Measurements from ENCODE around the gene LMF2.

LMF2 gene

DNA sequence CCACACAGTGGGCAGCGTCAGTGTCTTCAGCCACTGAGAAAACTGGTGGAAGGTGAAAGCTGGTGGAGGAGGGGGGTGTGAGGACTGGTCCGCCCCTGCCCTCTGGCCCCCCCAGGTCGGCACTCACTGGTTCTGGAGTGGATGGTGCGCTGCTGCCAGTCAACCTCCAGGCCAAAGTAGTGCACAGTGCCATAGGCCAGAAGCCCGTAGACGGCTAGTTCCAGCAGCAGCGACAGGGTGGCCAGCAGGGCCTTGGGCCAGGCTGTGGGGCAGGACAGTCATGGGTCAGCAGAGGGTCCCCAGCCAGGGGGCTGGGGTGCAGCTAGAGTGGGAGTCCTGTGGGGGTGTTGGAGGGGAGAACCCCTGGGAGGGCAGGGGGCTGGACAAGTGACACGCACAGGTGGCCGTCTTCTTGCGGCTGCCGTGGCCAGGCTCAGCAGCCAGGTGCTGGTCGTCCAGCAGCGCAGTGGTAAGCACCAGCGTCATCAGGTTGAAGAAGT lies 2.2 kb downstream of the LMF2 start:
- DNase-seq, result no peak

DNA sequence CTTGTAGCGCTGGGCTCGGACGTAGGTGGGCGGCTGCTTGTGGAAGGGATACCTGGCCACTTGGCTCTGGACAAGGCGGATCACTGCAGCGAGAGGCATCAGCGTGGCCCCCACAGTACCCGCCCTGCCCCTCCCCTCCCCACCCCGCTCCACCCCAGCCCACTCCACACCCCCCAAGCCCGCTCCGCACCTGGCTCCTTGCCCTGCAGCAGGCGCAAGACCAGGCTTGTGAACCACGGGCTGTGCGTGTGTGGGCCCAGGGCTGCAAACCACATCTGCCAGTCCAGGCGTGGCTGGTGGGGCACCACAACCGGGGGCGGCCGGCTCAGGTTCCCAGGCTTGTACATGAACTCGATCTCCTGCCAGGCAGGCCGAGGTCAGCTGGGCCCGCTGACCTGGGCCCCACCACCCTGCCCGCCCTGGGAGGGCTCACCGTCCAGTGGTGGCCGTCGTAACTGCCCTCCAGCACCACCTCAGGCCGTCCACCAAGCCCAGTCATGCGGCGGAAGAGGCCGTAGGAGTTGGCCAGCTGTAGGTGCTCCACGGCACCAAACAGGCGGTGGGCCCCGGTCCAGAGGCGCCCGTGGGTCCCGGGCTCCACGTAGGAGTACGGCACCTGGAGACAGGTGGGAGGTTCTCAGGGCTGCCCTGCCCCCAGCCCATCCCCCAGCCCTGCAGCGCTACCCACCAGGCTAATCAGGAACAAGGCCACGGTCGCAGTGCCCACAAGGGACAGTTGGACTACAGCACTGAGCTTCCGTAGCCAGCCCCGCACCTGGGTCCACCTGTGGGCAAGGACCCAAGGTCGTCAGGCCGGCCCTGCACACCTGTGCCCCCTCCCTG lies 2.9 kb downstream of the LMF2 start:
- no peak for DNase-seq

DNA sequence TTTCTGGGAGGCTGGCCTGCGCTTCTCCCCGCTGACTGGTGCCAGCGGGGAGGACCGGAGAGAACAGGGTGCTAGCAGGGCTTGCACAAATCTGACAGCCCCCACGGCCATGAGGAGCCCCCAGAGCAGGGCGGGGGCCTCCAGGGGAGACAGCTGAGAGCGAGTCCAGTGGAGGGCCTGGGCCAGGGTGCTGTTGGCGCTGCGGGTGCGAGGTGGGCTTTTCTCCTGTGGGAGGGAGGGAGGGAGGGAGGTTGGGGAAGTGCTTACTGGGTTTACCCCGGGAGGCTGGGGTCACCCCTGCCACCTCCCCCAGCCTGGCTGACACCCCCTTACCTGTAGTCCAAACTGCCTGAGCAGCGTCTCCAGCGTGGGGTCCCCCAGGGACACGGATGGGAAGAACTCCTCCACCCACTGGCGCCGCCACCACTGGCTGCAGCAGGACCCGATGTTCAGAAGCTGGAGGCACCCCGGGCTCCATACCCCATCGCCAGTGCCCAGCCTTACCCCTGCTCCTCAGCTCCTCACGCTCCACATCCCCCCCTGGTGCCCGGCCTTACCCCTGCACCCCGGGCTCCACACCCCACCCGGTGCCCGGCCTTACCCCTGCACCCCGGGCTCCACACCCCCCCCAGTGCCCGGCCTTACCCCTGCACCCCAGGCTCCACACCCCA lies 3.9 kb downstream of the LMF2 start:
- DNase-seq, result no peak

DNA sequence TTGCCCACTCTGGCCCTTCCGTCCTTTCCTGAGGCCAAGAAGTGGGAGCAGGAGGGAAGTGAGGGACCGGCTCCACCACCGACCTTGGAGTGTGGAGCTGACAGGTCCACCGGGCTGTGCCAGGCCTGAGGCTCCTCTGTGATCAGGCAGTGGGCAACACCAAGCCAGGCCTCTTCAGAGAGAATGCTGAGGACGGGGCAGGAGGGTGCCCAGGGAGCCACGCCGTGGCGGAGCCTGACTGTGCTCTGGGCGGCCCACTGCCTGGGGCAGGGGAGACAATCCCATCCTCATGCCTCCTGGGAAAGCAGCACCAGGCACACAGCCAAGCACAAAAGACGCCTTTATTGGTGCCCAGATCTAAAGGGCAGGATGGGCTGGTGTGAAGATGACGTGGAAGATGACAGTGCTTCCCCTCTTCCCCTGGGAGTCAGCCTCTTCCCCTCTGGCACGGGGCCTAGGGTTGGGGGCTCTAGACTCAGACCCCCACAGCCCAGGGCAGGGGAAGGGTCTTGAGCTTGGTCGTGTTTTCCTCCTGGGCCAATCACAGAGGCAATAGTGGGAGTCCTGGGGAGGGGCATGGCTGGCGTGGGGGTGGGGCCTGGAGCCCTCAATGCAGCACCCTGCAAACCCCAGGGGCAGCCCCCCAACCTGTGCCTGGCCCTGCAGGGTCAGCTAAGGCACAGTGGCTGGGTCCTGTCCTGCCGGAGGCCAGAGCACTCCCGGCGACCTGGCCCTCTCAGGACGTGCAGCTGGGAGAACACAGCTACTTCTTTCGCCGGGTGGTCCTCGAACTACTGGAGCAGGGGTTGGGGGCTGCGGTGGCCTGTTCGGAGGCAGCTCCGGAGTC lies 4.7 kb downstream of the LMF2 start:
- DNase-seq, result no peak

DNA sequence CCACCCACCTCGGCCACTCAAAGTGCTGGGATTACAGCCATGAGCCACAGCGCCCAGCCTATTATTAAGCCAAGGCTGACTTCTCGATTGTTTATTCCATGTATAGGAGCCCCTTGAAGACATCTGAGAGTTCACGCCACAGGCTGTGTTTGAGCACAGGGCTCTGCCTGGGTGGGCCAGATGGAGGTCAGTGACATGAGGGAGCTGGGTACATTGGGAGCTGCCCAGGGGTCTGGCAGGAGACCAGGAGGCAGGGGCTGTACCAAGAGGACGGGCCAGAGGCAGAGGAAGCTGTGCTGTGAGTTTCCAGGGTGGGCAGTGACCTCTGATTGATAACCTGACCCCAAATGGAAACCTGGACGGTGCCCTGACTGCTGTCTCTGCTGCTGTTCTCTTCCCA lies 5.4 kb downstream of the LMF2 start:
- DNase-seq, result no peak

DNA sequence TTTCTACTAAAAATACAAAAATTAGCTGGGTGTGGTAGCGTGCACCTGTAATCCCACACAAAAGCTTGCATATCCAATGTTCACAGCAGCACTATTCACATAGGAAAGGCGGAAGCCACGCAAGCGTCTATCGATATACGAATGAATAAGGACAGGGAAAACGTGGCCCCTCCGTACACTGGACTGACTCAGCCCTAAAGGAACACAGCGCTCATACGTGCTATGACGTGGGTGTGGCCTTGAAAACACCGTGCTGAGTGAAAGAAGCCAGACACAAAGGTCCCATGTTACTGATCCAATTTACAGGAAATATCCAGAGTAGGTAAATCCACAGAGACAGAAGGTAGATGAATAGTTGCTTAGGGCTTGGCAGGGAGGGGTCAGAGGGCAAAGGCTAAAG lies 7.0 kb downstream of the LMF2 start:
- DNase-seq, result no peak

DNA sequence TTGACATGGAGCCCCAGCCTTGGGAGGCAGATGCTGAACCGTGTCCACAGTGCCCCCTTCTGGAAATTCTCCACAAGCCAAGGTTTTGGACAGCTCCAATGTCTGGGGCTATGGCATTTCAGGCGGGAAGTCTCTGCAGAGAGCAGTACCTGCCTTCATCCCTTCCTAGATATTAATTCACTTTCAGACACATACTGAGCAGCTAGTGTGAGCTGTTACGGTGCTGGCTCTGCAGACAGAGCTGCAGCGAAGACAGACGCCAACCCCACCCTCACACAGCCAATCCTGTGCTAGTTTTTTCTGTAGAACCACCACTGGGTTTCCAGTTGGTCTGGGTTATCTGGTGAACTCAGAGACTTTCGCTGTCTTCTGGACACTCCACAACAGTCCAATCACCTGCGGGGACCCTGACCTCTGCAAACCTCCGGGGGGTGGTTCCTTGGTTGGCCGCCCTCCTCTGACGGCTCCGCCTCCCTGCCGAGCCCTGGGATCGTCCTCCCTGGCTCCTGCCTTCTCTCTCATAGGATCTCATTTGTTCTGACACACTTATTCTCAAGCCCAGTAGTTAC lies 9.1 kb downstream of the LMF2 start:
- peak in 37 of 56 donors; percentile 3 to 66 (median 29) for DNase-seq

DNA sequence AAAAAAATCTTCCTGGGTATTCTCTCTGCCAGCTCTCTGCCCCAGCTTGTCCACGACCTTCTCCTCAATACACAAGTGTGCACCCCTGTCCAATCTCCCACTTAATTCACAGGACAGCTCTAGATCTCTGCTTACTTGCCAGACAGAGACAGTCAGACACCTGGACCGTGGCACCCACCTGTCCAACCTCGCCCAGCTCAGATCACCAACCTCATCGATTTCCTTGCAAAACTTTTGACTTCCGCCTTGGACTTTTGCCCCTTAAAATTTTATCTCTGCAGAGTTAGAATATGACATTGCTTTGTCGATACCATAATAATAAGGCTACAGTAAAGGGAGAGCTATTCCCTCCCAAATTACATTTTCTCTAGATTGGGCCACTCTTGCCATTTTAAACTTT lies 10.4 kb downstream of the LMF2 start:
- no peak for DNase-seq

DNA sequence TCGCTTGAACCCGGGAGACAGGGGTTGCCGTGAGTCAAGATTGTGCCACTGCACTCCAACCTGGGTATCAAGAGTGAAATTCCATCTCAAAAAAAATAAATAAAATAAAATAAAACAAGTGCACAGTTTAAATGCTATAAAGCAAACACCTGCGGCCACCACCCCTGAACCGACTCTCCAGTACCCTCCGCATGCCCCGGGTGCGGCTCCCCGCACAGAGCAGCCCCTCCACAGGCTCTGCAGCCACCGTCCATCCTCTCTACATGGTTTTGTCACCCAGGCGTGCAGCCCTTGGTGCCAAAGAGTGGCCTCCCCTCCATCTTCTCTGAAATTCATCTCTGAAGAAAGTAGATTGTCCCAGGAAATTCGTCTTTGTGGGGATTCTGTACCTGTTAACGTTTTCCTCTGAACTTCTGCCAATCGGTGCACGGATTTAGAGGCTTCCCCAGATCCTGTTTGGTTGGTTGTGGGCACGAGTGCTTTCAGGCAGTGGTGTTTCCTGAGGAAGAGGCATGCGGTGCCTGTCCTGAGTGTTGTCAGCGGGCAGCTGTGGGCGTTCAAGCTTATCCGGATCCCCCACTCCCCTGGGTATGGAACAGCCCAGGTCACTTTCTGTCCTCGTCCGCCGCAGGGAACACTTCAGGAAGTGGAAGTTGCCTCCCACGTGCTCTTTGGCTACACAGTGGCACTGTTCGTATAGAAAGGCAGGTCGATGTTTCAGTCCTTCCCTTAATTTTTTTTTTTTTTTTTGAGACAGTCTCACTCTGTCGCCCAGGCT lies 16.8 kb downstream of the LMF2 start:
- DNase-seq, result no peak

DNA sequence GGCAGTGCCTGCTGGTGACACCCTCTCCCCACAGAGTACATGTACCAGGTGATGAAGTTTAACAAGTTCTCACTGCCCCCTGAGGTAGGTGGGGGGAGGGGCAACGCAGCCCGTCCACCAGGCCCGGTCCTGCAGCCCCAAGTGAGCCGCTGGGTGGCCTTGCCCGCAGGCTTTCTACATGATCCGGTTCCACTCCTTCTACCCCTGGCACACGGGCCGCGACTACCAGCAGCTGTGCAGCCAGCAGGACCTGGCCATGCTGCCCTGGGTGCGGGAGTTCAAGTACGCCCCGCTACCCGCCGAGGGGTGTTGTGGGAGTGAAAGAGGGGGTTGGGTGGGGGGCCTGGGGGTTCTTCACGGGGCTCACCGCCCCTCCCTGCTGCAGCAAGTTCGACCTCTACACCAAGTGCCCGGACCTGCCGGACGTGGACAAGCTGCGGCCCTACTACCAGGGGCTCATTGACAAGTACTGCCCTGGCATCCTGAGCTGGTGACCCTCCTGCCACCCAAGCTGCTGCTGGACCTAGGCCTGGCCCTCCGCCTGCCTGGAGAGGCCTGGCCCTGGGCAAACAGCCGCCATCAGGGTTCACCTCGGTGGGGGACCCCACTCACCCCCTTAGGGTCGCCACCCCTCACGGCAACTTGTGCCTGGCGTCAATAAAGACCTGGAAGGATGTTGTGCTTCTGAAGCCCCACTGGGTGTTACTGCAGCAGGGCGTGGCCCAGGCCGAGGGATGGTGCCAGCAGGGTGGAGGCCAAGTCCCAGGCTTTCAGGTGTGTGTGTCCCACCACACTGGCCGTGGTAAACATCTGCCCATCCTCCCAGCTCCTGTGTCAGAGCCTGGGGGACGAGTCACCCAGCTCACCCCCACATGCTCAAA lies 17.9 kb downstream of the LMF2 start:
- DNase-seq, result no peak

DNA sequence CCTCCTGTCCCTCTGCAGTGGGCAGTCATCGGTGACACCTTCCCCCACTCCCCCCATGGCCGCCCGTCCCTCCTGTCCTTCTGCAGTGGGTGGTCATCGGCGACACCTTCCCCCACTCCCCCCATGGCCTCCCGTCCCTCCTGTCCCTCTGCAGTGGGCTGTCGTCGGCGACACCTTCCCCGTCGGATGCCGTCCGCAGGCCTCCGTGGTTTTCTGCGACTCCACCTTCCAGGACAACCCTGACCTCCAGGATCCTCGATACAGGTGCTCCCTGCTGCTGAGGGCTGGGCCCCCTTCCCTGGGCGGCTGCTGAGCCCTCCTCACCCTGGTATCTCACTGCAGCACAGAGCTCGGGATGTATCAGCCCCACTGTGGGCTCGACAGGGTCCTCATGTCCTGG lies 18.6 kb downstream of the LMF2 start:
- DNase-seq, result no peak

DNA sequence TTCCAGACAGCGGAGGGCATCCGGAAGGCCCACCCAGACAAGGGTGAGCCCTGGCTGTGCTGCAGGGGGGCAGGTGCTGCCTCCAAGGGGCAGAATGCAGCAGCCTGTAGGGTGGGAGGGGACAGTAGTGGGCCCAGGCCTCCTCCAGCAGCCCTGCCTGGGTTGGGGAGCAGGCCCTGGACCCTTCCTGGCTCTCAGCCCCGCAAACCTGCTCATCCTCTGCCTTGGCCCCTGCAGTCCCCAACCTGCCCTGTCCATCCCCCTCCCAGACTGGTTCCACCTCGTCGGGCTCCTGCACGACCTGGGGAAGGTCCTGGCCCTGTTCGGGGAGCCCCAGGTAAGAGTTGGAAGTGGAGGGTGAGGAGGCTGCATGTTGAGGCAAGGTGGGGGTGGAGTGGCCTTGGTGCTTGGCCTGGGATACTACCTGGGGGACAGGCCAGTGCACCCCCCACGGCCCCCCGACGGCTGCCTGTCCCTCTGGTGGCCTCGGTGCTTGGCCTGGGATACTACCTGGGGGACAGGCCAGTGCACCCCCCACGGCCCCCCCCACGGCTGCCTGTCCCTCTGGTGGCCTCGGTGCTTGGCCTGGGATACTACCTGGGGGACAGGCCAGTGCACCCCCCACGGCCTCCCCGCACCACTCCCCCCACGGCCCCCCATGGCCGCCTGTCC lies 19.4 kb downstream of the LMF2 start:
- no peak for DNase-seq

DNA sequence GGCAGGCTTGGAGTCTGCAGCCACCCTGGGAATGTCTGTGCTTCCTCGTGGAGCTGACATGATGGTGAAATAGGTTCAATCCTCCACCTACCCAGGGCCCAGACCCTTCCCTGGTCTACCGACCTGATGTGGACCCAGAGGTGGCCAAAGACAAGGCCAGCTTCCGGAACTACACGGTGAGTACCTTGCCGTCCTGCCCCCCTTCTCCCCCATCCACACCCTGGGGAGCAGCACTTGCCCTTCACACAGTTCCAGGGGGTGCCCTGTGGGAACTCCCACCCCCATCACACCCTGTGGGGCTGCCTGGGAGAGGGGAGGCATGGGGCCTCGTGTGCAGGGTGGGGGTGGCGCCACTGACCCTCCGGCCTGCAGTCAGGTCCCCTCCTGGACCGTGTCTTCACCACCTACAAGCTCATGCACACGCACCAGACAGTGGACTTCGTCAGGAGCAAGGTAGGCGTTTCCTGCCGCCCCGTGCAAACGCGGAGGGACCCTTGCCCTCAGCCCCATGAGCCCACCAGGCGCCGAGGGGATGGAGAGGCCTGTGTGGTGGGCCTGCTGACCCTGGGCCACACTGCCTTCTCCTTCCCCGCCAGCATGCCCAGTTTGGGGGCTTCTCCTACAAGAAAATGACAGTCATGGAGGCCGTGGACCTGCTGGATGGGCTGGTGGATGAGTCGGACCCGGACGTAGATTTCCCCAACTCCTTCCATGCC lies 20.1 kb downstream of the LMF2 start:
- no peak for DNase-seq

DNA sequence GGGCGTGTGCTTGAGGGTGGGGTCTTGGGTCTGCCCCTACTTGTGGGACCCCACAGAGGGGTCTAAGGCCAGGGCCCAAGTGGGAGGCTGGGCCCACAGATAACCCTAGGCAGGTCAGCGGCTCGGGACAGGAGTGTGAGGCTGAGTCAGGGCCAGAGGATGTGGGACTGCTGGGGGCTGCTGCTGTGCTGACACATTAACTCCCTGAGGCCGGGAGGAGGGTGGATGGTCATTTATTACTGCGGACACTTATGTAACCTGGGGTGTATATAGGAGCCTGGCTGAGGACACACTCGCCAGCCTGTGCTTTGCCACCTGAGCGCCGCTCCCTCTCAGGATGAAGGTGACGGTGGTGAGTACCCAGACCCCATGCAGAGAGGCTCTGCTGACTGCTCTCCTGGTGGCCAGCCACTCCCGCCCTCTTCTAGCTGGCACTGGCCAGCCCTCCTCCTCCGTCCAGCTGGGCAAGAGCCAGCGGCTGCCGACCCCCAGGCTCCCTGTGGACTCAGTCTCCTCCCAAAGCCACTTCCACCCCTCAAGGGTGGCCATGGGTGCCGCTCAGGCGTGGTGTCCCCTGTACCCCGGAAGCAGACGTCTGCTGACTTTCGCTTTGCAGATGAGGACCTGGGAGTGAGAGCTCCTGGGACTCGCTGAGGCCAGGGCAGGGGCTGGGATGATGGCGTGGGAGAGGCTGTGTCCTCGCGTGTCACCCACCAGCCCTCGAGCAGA lies 20.8 kb downstream of the LMF2 start, which contains the start of gene MIOX:
MIOX (plus strand) TSS at position 299 of the 729 bp plus-strand sequence; CDS start at position 338, 39 bp downstream.
- no peak for DNase-seq

DNA sequence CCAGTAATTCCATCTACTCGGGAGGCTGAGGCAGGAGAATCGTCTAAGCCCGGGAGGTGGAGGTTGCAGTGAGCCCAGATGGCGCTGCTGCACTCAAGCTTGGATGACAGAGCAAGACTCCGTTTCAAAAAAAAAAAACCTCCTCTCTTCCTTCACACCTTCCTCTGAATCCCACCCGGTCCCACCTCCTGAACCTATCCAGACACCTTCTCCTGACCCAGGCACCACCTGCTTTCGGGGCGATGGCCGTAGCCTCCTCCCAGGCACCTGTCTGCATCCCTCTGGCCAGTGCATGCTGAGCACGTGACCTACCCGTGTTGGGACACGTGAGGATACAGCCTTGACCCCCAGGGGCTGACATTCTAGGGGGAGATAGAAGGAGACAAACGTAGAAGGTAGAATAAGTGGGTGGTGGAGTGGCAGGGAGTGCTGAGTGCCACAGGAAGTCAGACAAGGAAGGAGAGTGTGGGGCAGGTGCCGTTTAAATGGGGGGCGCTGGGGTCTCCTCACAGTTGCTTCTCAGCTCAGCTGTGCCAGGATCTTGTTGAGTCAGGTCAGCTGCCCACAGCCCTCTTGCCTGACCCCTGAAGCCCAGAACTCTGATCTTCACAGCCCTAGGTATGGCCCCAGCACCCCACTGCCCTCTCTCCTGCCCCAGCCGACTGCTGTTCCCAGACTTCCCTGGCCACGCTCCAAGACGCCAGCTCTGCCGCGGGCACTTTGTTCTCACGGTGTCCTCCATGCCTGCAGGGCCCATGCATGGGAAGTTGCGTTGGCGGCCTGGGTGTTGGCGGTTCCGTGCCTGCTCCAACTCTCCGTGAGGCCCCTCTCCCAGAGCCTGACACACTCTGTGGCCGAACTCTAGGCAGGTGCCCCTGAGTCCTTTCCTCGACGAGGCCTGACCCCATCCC lies 22.0 kb downstream of the LMF2 start:
- DNase-seq, result no peak

Data from nucleus accumbens (tissue), 56 donors.